Kidney (tissue), 14 donors: ENCODE measurements around the gene RCAN2. TPM values are rescaled to one million over a fixed set of nuclear protein-coding genes. Genes with fewer than 3 reads are reported as not detected.

ENCODE experiments used
- DNase-seq, 5 donors: peaks; one replicate each; pipeline ENCODE4 v3.0.0-alpha.2; 2013 to 2020
- FAIRE-seq: peaks from 2 replicates; lab custom pipeline; 2012; peaks lifted over from hg19 to GRCh38; lab: Jason Lieb, UNC
- H3K27ac ChIP-seq, 2 donors: one replicate each; pipeline ENCODE4 v1.7.0; 2013; ENCODE audit warnings: low read depth in 2 of 2, low read length in 2 of 2, inconsistent platforms in 1 of 2
- H3K27me3 ChIP-seq: one replicate; pipeline ENCODE4 v1.7.1; 2013; ENCODE audit warnings: low read length, inconsistent platforms; ENCODE audit not compliant: control insufficient read depth, insufficient read depth
- H3K36me3 ChIP-seq, 3 donors: one replicate each; pipeline versions ENCODE4 v1.7.0 to v1.7.1; 2013; ENCODE audit warnings: low read length in 3 of 3, control low read depth in 1 of 3, inconsistent platforms in 1 of 3; ENCODE audit not compliant: insufficient read depth in 3 of 3, control insufficient read depth in 2 of 3
- H3K4me1 ChIP-seq, 3 donors: one replicate each; pipeline versions ENCODE4 v1.7.0 to v1.7.1; 2013; ENCODE audit warnings: low read length in 3 of 3, inconsistent platforms in 1 of 3, low read depth in 1 of 3; ENCODE audit not compliant: control insufficient read depth in 2 of 3, insufficient read depth in 2 of 3
- H3K4me3 ChIP-seq, 3 donors: one replicate each; pipeline versions ENCODE4 v1.7.0 to v1.8.1; 2013; ENCODE audit warnings: low read length in 3 of 3, control low read depth in 1 of 3, inconsistent platforms in 1 of 3
- H3K9ac ChIP-seq, 3 donors: one replicate each; pipeline versions ENCODE4 v1.7.0 to v1.7.1; 2013; ENCODE audit warnings: low read length in 3 of 3, control low read depth in 1 of 3, inconsistent platforms in 1 of 3
- H3K9me3 ChIP-seq, 3 donors: one replicate each; pipeline versions ENCODE4 v1.7.0 to v1.7.1; 2013; ENCODE audit warnings: low read length in 3 of 3, control low read depth in 1 of 3, inconsistent platforms in 1 of 3; ENCODE audit not compliant: control insufficient read depth in 2 of 3, insufficient read depth in 1 of 3
- CTCF ChIP-seq: IDR thresholded peaks from 3 replicates; pipeline ENCODE4 v1.5.1; 2012; ENCODE audit warnings: mild to moderate bottlenecking, moderate library complexity, borderline replicate concordance; ENCODE audit not compliant: insufficient read depth; ENCODE audit errors: extremely low read depth
- intact Hi-C: fragments of 100-400 bp; cut with DNase I; formaldehyde crosslinking; loops from one replicate; pipeline ENCODE4 v1.11.1; 2022
- polyA plus RNA-seq: library from polyadenylated mRNA; stranded (reverse); fragments of 350-450 nt; fragmentation: Illumina TruSeq; extraction: RNeasy Lipid Tissue Mini Kit (QIAGEN cat#74804); gene quantifications from one replicate; pipeline ENCODE4 v1.2.3, GENCODE V29; 2014; ENCODE audit warnings: low read depth, low replicate concordance; ENCODE audit not compliant: insufficient read depth
- total RNA-seq: library from RNA; stranded (reverse); fragmentation: NEBNext Ultra II Directional; extraction: Animal tissue kit (Norgen Biotek cat#: 25700); gene quantifications from one replicate; pipeline ENCODE4 v1.2.1, GENCODE V29; 2021
- donor health status: control.
- donor health status: control.
- donor health status: control.
- donor health status: control.
- donor health status: control.
- donor health status: DM: yes; HTN: yes; CAD: no.
- donor health status: Normal renal cell carcinoma (clear cell type).

Gene RCAN2
- total and polyA plus RNA-seq, 2 donors from 2014 or later, result 25.7 to 37.4 TPM

- DNase-seq (no peak), FAIRE-seq (no peak)
- no peaks in the 10 kb centered on the region for H3K36me3 ChIP-seq
- H3K4me3 ChIP-seq, result no peak overlapping the region
- intact Hi-C loops, result no loop called here
- no peaks in the 10 kb centered on the region for H3K27me3 ChIP-seq
- H3K27ac ChIP-seq, result no peak overlapping the region
- TF ChIP-seq CTCF, result no peak
- peaks cover 0 to 3% (median 0%) of the 10 kb centered on the region in 3 donors for H3K4me1 ChIP-seq
- no peak overlapping the region for H3K9ac ChIP-seq
- no peaks in the 10 kb centered on the region for H3K9me3 ChIP-seq
These were observed 124.9 kb downstream of the RCAN2 start for GRCh38 chr6:46366190-46366900.

GRCh38 chr6:46357591-46357990 lies 133.7 kb downstream of the RCAN2 start:
- Histone ChIP-seq H3K9me3 (no peaks in the 10 kb centered on the region), H3K4me1 (peaks cover 0 to 31% (median 17%) of the 10 kb centered on the region in 3 donors), H3K27me3 (no peaks in the 10 kb centered on the region), H3K36me3 (no peaks in the 10 kb centered on the region), H3K4me3 (peak overlapping the region in 2 of 3 donors; percentile 18 to 51), H3K9ac (no peak overlapping the region), H3K27ac (peak overlapping the region; percentile 10 to 71)
- no peak for TF ChIP-seq CTCF
- DNase-seq, result no peak
- intact Hi-C loops, result no loop called here
- FAIRE-seq, result peak; percentile 95

GRCh38 chr6:46356543-46356942 lies 134.7 kb downstream of the RCAN2 start:
- H3K4me3 ChIP-seq, result no peak overlapping the region
- no peaks in the 10 kb centered on the region for H3K36me3 ChIP-seq
- no peak for TF ChIP-seq CTCF
- intact Hi-C loops, result no loop called here
- H3K9me3 ChIP-seq, result no peaks in the 10 kb centered on the region
- DNase-seq (no peak), FAIRE-seq (no peak)
- H3K4me1 ChIP-seq, result peaks cover 0 to 40% (median 17%) of the 10 kb centered on the region in 3 donors
- H3K27ac ChIP-seq, result no peak overlapping the region
- H3K9ac ChIP-seq, result no peak overlapping the region
- no peaks in the 10 kb centered on the region for H3K27me3 ChIP-seq
